Measurements from ENCODE around the gene CSMD2. TPM values are rescaled to one million over a fixed set of nuclear protein-coding genes. Genes with fewer than 3 reads are reported as not detected.

CSMD2 gene
- total RNA-seq, 2 experiments from 2014 or later: not detected

- no TSS peak for BruUV-seq (replicated peaks)
- Histone ChIP-seq H3K4me1 (ENCODE audit: insufficient read depth, low read length, poor library complexity, severe bottlenecking) (no peaks in the 10 kb centered on the region), H3K79me2 (ENCODE audit: insufficient read depth, low read depth, low read length) (no peaks in the 10 kb centered on the region), H4K20me1 (ENCODE audit: insufficient read depth, low read length) (no peaks in the 10 kb centered on the region), H3K9me3 (ENCODE audit: low read length) (no peaks in the 10 kb centered on the region), H2AFZ (ENCODE audit: low read length) (no peak overlapping the region), H3K27ac (ENCODE audit: low read depth, low read length, poor library complexity, severe bottlenecking) (no peak overlapping the region), H3K4me3 (ENCODE audit: low read depth, low read length, poor library complexity, severe bottlenecking) (no peak overlapping the region), H3K9me2 (ENCODE audit: insufficient read depth, low read length) (no peaks in the 10 kb centered on the region), H3K36me3 (ENCODE audit: insufficient read depth, low read length) (no peaks in the 10 kb centered on the region), H3K4me2 (ENCODE audit: low read length) (no peak overlapping the region)
- ChIA-PET POLR2A (no interaction called here), CTCF (ENCODE audit: unreplicated experiment) (no interaction called here)
- DNase-seq (ENCODE audit: low spot score): no peak
- intact Hi-C loops (cut with micrococcal nuclease; ENCODE audit: unreplicated experiment): no loop called here
- TF ChIP-seq, protein P1, sequence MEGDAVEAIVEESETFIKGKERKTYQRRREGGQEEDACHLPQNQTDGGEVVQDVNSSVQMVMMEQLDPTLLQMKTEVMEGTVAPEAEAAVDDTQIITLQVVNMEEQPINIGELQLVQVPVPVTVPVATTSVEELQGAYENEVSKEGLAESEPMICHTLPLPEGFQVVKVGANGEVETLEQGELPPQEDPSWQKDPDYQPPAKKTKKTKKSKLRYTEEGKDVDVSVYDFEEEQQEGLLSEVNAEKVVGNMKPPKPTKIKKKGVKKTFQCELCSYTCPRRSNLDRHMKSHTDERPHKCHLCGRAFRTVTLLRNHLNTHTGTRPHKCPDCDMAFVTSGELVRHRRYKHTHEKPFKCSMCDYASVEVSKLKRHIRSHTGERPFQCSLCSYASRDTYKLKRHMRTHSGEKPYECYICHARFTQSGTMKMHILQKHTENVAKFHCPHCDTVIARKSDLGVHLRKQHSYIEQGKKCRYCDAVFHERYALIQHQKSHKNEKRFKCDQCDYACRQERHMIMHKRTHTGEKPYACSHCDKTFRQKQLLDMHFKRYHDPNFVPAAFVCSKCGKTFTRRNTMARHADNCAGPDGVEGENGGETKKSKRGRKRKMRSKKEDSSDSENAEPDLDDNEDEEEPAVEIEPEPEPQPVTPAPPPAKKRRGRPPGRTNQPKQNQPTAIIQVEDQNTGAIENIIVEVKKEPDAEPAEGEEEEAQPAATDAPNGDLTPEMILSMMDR (conservative IDR thresholded peaks at IDR 0.05; ENCODE audit: low read length): no peak
- no peak for TF ChIP-seq EZH2phosphoT487 (IDR thresholded peaks at IDR 0.05; ENCODE audit: borderline replicate concordance, low read depth, low read length)
Observed at GRCh38 chr1:33715195-33715811, 449.7 kb downstream of the CSMD2 start.

DNA sequence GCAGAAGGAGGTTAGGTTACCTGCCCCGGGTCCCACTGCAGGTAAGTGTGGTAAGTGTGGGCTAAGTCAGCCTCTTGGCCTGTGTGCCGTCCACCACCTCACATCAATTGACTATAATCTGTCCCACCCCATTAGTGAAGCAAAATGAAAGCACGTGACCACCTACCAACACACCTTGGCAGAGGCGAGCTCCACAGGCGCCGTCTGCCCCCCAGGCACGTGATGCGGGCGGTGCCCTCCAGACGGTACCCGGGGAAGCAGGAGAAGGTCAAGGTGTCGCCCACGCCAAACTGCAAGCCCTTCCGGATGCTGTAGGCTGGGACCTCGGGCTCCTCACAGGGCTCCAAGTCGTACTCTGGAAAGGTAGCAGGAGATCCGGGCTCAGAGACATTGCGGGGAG lies 450.6 kb downstream of the CSMD2 start:
- Histone ChIP-seq H3K27ac (ENCODE audit: low read depth, low read length, poor library complexity, severe bottlenecking) (no peak overlapping the region), H3K79me2 (ENCODE audit: insufficient read depth, low read depth, low read length) (no peaks in the 10 kb centered on the region), H3K9me2 (ENCODE audit: insufficient read depth, low read length) (no peaks in the 10 kb centered on the region), H3K4me1 (ENCODE audit: insufficient read depth, low read length, poor library complexity, severe bottlenecking) (no peaks in the 10 kb centered on the region), H4K20me1 (ENCODE audit: insufficient read depth, low read length) (no peaks in the 10 kb centered on the region), H3K4me3 (ENCODE audit: low read depth, low read length, poor library complexity, severe bottlenecking) (no peak overlapping the region), H3K4me2 (ENCODE audit: low read length) (no peak overlapping the region), H3K9me3 (ENCODE audit: low read length) (no peaks in the 10 kb centered on the region), H2AFZ (ENCODE audit: low read length) (no peak overlapping the region), H3K36me3 (ENCODE audit: insufficient read depth, low read length) (no peaks in the 10 kb centered on the region)
- DNase-seq (ENCODE audit: low spot score): no peak
- no TSS peak for BruUV-seq (replicated peaks)
- intact Hi-C loops (cut with micrococcal nuclease; ENCODE audit: unreplicated experiment): no loop called here
- TF ChIP-seq EZH2phosphoT487 (IDR thresholded peaks at IDR 0.05; ENCODE audit: borderline replicate concordance, low read depth, low read length): no peak
- TF ChIP-seq, protein P1 (conservative IDR thresholded peaks at IDR 0.05; ENCODE audit: low read length): no peak
- CTCF ChIA-PET (ENCODE audit: unreplicated experiment): no interaction called here
- POLR2A ChIA-PET: no interaction called here

DNA sequence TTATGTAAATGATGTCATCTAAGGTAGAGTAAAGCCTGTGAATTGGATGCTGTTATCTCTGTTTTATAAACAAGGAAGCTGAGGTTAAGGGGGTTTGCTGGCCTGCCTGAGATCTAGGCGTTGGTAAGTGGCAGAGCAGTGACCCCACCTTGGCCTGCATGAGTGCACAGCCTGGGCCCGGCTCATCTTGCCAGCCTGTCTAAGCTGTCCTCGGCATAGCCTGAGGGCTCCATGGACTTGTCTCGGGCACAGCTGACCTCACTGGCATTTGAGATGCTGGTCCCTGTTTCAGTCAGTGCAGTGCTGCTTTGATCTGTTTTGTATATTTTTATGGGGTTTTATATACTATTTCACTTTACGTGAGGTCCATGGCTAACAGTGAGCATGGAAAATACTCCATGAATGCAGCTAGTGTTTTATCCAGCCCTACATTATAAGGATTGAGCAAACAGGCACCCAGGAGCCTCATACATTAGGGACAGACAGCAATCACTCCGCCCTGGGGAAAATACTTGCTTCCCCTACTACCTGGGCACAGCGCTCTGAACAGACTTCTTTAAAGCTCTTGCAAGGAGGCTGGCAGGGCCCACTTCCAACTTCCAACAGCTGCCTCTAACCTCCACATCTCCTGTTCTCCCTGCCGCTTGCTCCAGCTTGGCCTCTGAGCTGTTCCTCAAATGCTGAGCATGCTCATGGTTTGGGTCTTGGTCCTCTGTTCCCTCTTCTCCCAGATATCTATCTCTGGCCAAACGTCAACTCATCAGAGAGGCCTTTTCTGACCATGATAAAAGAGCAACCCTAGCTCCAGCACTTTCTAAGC lies 451.8 kb downstream of the CSMD2 start:
- Histone ChIP-seq H2AFZ (ENCODE audit: low read length) (no peak overlapping the region), H4K20me1 (ENCODE audit: insufficient read depth, low read length) (no peaks in the 10 kb centered on the region), H3K4me1 (ENCODE audit: insufficient read depth, low read length, poor library complexity, severe bottlenecking) (no peaks in the 10 kb centered on the region), H3K9me3 (ENCODE audit: low read length) (no peaks in the 10 kb centered on the region), H3K79me2 (ENCODE audit: insufficient read depth, low read depth, low read length) (no peaks in the 10 kb centered on the region), H3K27ac (ENCODE audit: low read depth, low read length, poor library complexity, severe bottlenecking) (no peak overlapping the region), H3K4me2 (ENCODE audit: low read length) (no peak overlapping the region), H3K9me2 (ENCODE audit: insufficient read depth, low read length) (no peaks in the 10 kb centered on the region), H3K36me3 (ENCODE audit: insufficient read depth, low read length) (no peaks in the 10 kb centered on the region), H3K4me3 (ENCODE audit: low read depth, low read length, poor library complexity, severe bottlenecking) (no peak overlapping the region)
- no TSS peak for BruUV-seq (replicated peaks)
- ChIA-PET CTCF (ENCODE audit: unreplicated experiment) (no interaction called here), POLR2A (interaction anchor here (0.5 kb wide), 1 partner anchor 909 kb away, joined by 4 read pairs; no protein-coding TSS in a partner anchor)
- intact Hi-C loops (cut with micrococcal nuclease; ENCODE audit: unreplicated experiment): no loop called here
- TF ChIP-seq, protein P1 (conservative IDR thresholded peaks at IDR 0.05; ENCODE audit: low read length): no peak
- no peak for TF ChIP-seq EZH2phosphoT487 (IDR thresholded peaks at IDR 0.05; ENCODE audit: borderline replicate concordance, low read depth, low read length)
- DNase-seq (ENCODE audit: low spot score): no peak
